ENCODE data around the gene SP2.

SP2 gene

DNA sequence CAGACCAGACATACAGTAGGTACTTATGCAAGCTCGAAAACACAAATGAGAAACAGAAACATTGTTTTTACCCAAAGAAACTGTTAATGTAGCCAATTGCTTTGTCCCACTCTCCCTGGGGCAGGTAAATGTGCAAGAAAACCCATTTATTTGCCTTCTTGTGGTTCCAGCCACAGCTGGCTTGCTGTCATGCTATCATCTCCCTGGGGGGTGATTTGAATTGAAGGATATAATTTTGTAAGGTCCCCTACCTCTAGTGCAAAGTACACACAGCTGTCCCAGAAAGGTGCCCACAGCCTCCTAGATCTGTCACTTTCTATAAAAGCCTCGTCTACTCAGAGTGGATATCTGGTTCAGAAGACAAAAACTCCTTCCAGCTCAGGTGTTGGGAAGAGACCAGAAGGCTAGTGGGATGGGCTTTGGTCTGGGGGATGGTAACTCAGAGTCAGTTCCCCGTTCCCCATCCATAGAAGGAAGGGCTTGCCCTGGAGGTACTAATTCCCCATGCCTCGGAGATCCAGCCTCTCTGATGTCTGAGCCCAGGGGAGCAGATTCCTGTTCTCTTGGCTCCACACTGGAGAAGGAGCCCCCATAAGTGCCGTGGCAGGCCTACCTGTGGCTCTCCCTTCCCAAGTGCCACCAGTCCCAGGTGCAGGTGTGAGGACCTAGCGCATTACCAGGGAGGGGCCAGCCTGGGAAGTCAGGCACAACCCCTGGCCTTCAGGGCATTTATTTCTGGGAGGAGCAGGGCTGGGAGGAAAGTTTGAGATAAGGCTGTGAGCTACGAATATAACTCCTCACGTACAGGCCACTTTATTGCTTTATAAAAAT lies 64.0 kb downstream of the SP2 start:
- DNase-seq (ENCODE audit: insufficient read length) (no peak), FAIRE-seq (no peak)
- TF ChIP-seq TAF1 (IDR thresholded peaks at IDR 0.05; ENCODE audit: borderline replicate concordance, low read depth, low read length) (no peak), POLR2AphosphoS5 (IDR thresholded peaks at IDR 0.05; ENCODE audit: low read depth, low read length) (no peak), POLR2A (IDR thresholded peaks at IDR 0.05; ENCODE audit: low read depth, low read length) (no peak)

DNA sequence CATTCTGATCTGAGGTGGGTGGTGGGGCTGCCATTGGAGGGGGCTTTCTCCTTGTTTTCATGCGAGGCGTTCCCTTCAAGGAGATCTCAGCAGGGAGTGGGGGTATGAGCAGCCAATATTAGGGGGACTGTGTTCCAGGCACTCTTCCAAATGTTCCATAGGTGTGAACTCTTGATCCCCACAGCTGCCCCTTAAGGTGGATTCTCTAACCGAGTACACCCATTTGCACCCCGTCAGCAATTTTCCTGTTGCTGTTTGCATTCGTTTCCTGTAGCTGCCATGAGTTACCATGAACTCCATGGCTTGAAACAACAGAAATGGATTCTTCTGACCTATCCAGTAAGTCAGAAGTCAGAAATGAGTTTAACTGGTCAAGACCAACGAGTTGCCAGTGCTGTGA lies 65.4 kb downstream of the SP2 start:
- FAIRE-seq, result no peak
- TF ChIP-seq POLR2AphosphoS5 (IDR thresholded peaks at IDR 0.05; ENCODE audit: low read depth, low read length) (no peak), POLR2A (IDR thresholded peaks at IDR 0.05; ENCODE audit: low read depth, low read length) (no peak), TAF1 (IDR thresholded peaks at IDR 0.05; ENCODE audit: borderline replicate concordance, low read depth, low read length) (no peak)

DNA sequence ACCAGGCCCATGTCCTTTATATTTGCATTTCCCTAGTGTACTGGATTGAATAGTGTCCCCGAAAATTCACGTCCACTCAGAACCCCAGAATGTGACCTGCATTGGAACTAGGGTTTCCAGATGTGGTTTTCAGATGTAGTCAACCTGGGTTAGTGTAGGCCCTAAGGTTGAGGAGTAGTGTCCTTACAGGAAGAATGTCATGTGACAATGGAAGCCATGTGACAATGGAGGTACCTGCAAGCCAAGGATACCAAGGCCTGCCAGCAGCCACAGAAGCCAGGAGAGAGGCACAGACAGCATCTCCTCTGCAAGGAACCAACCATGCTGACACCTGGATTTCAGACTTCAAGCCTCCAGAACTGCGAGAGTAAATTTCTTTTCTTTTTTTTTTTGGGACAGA lies 66.9 kb downstream of the SP2 start:
- DNase-seq (ENCODE audit: insufficient read length) (no peak), FAIRE-seq (no peak)
- TF ChIP-seq TAF1 (IDR thresholded peaks at IDR 0.05; ENCODE audit: borderline replicate concordance, low read depth, low read length), result no peak
- TF ChIP-seq POLR2AphosphoS5 (IDR thresholded peaks at IDR 0.05; ENCODE audit: low read depth, low read length), result no peak
- TF ChIP-seq POLR2A (IDR thresholded peaks at IDR 0.05; ENCODE audit: low read depth, low read length), result no peak

More for the DNA sequence above, 65.4 kb downstream of the SP2 start:
- no peak for DNase-seq (ENCODE audit: insufficient read length)

DNA sequence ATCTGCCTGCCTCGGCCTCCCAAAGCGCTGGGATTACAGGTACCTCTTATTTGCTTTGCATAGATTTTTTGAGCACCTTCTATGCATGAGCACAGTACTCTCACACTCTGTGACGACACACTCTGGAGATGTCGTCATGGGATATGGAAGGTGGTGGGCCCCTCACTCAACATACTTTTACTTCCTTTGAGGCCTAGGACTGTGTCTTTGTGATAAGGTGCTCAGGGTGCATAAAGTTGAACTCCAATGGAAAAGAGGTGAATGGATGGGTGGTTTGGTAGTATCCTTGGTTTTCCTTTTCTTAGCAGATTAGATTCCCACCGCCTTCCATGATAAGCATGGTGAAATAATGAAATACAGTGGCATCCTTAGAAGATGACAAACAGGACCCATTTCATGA lies 68.8 kb downstream of the SP2 start:
- DNase-seq (ENCODE audit: insufficient read length) (no peak), FAIRE-seq (no peak)
- no peak for TF ChIP-seq POLR2A (IDR thresholded peaks at IDR 0.05; ENCODE audit: low read depth, low read length)
- no peak for TF ChIP-seq POLR2AphosphoS5 (IDR thresholded peaks at IDR 0.05; ENCODE audit: low read depth, low read length)
- no peak for TF ChIP-seq TAF1 (IDR thresholded peaks at IDR 0.05; ENCODE audit: borderline replicate concordance, low read depth, low read length)

DNA sequence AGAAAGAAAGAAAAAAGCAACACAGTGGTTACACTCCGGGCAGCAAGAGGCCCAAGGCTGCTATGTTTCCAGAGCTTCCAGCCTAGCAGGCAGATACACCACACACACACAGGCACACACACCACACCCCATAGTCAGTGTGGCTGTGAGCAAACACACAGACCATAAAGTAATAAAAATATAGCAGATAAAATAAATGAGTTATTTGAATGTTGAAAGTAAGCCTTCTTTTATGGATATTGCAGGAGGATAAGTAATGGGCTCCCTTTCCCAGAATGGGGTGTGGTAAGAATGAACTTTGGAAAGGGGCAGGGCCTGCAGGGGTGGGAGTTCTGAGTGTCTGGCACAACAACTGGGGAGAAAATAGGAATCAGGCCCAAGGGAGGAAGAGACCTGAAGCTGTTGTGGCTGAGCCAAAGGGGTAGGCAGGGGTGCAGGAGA lies 70.1 kb downstream of the SP2 start:
- DNase-seq (ENCODE audit: insufficient read length), result no peak
- TF ChIP-seq TAF1 (IDR thresholded peaks at IDR 0.05; ENCODE audit: borderline replicate concordance, low read depth, low read length) (no peak), POLR2A (IDR thresholded peaks at IDR 0.05; ENCODE audit: low read depth, low read length) (no peak), POLR2AphosphoS5 (IDR thresholded peaks at IDR 0.05; ENCODE audit: low read depth, low read length) (no peak)
- FAIRE-seq, result no peak

DNA sequence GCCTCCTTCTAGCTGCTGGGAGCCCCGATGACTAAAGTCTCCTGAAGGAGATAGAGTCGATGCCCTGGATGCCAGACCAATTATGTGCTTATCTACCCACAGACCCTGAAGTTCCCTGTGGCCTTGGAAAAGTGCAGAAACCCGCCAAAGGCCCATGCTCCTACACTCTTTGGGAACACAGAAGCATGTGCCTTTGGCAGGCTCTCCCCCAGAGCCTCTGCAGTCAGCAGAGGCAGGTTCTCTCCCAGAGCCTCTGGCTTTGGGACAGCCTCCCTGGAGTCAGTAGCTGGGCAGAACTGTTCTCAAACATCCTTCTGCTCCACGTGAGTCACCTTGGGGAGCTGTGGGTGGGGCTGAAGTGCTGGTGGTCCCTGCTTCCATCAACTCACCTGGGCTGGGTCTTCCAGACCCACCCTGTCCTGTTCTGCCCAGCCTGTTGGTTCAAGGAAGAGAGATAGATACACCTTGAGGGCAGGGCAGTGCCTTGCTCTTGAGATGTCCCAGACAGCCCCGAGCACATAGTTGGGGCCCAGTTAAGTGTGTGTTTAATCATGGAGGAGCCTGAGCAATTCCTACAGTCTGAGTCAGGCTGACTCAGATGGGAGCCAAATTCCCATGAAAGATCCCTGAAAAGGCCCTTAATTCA lies 71.7 kb downstream of the SP2 start:
- no peak for TF ChIP-seq TAF1 (IDR thresholded peaks at IDR 0.05; ENCODE audit: borderline replicate concordance, low read depth, low read length)
- TF ChIP-seq POLR2AphosphoS5 (IDR thresholded peaks at IDR 0.05; ENCODE audit: low read depth, low read length), result no peak
- TF ChIP-seq POLR2A (IDR thresholded peaks at IDR 0.05; ENCODE audit: low read depth, low read length), result no peak
- DNase-seq (ENCODE audit: insufficient read length), result no peak
- FAIRE-seq, result no peak

DNA sequence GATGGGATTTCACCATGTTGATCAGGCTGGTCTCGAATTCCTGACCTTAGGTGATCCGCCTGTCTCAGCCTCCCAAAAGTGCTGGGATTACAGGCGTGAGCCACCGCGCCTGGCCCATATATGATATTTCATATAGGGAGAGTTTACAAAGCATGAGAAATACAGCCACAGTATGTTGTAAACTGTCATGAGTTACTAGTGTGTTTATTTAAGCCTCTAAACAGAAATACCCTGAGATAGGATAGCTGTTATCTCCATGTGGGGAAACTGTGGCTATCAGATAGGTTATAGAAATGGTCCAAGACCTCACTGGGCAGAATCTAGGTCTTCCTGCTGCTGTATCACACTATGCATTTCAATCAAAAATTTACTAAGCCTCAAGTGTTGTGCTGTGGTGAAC lies 72.8 kb downstream of the SP2 start:
- FAIRE-seq, result no peak
- TF ChIP-seq POLR2A (IDR thresholded peaks at IDR 0.05; ENCODE audit: low read depth, low read length), result no peak
- no peak for TF ChIP-seq POLR2AphosphoS5 (IDR thresholded peaks at IDR 0.05; ENCODE audit: low read depth, low read length)
- no peak for TF ChIP-seq TAF1 (IDR thresholded peaks at IDR 0.05; ENCODE audit: borderline replicate concordance, low read depth, low read length)
- no peak for DNase-seq (ENCODE audit: insufficient read length)

DNA sequence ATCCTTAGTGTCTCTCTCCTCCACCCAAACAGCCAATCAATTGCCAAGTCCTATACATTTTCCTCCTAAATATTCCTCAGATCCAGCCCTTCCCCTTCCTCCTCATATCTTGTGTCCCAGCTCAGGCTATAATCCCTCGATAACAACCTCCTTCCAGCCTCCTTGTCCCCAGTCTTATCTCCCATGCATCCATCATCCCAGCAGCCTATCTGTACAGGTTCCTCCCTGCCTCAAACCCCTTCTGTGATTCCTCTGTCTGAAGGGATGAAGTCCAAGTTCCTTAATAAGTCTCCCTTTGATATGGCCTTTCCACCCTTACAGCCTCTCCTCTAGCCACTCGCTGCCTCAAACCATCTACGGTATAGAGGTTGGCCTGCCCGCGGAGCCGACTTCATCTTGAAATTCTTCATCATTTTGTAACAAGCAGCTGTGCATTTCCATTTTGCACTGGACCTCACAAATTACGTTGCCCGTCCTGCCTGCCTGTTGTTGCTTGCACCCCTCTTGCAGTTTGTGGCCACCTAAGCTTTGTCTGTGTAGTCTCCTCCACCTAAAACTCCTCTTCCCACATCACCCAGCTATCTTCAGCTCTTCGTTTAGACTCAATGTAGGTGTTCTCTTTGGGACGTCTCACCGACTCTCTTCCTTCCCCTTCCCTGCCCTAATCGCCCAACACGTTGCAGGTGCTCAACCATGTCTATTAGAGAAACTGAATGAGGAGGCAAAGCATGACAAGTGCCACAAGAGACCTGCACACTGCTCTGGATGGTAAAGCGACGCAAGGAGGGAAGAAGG lies 74.1 kb downstream of the SP2 start:
- FAIRE-seq (no peak), DNase-seq (ENCODE audit: insufficient read length) (no peak)
- TF ChIP-seq POLR2A (IDR thresholded peaks at IDR 0.05; ENCODE audit: low read depth, low read length) (no peak), POLR2AphosphoS5 (IDR thresholded peaks at IDR 0.05; ENCODE audit: low read depth, low read length) (no peak), TAF1 (IDR thresholded peaks at IDR 0.05; ENCODE audit: borderline replicate concordance, low read depth, low read length) (no peak)

DNA sequence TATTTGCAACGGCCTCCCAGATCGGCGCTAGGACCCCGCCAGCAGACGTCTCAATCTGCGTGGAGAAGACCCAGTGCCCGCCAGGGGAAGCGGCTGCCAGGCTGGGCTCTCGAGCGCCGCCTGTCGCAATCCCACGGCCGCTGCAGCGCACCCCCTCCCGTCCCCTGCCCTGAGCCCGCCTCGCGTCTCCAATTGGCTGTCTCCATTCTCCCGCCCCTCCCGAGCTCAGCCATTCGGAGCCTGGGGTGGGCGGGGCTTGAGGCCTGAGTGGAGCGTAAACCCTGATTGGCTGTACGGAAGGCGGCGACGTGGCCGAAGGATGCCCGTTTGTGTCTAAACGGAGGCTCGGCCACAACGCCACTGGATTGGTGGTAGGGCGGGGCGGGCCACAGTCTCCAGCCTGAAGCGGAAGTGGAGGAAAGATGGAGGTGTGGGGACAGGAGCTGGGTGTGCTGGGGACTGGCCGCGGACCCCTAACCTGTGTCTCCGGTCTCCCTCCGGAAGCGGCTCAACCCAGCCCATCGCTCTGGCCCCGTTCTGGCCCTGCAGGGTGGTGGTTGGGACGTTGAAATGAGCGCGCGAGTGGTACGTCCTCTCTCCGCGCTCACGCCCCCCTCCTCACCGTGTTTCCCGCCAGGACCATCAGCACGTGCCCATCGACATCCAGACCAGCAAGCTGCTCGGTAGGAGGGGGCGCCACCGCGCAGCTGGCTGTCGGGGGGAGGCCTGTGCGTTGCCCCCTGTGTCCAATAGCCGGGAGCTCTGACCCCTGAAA lies 74.9 kb downstream of the SP2 start, which contains the start of gene CDK5RAP3:
CDK5RAP3 (plus strand) TSS at position 389 of the 775 bp plus-strand sequence; CDS start at position 423, 34 bp downstream.
- DNase-seq (ENCODE audit: insufficient read length) (peak; percentile 93), FAIRE-seq (peak; percentile 99)
- TF ChIP-seq POLR2AphosphoS5 (IDR thresholded peaks at IDR 0.05; ENCODE audit: low read depth, low read length) (peak; percentile 92), POLR2A (IDR thresholded peaks at IDR 0.05; ENCODE audit: low read depth, low read length) (peak; percentile 93), TAF1 (IDR thresholded peaks at IDR 0.05; ENCODE audit: borderline replicate concordance, low read depth, low read length) (peak; percentile 67; the same call in 1 of the 2 replicates)

DNA sequence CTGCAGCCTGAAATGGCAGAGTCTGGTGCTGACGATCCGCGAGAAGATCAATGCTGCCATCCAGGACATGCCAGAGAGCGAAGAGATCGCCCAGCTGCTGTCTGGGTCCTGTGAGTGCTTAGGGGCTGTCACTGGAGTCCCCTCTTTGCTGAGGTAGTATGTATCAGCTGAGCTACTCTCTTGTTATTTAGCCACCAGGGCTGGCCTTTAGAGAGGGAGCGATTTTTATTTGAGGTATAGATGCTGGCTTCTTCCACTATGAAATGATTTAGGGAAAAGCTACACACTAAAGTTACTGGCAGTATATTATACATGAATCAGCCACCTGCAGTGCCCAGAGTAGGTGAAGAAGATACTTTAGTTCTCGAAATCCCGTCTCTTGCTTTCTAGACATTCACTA lies 77.5 kb downstream of the SP2 start:
- no peak for FAIRE-seq
- TF ChIP-seq POLR2A (IDR thresholded peaks at IDR 0.05; ENCODE audit: low read depth, low read length) (no peak), POLR2AphosphoS5 (IDR thresholded peaks at IDR 0.05; ENCODE audit: low read depth, low read length) (no peak), TAF1 (IDR thresholded peaks at IDR 0.05; ENCODE audit: borderline replicate concordance, low read depth, low read length) (no peak)

More for the DNA sequence above, 77.5 kb downstream of the SP2 start:
- no peak for DNase-seq (ENCODE audit: insufficient read length)
